Lower leg skin (tissue), 3 donors: ENCODE measurements around the gene ZNF22.

Experiments used
- CTCF ChIP-seq, 3 donors: fragments of 450-650 bp; IDR thresholded peaks; one replicate each; pipeline ENCODE4 v1.5.1; 2016; ENCODE audit warnings: antibody characterized with exemption in 3 of 3, mild to moderate bottlenecking in 3 of 3, moderate library complexity in 2 of 3
- POLR2A ChIP-seq, 2 donors: fragments of 450-650 bp; IDR thresholded peaks; one replicate each; pipeline ENCODE4 v1.6.1; 2016 to 2017; ENCODE audit warnings: antibody characterized with exemption in 2 of 2, mild to moderate bottlenecking in 1 of 2, moderate library complexity in 1 of 2

- TF ChIP-seq CTCF (IDR thresholded peaks at IDR 0.05), result no peak
- no peak for TF ChIP-seq POLR2A (IDR thresholded peaks at IDR 0.05)
These were observed 39.5 kb upstream of the ZNF22 start for GRCh38 chr10:44961230-44961571.
